Measurements from ENCODE around the gene SLC6A4.

The SLC6A4 gene

DNA sequence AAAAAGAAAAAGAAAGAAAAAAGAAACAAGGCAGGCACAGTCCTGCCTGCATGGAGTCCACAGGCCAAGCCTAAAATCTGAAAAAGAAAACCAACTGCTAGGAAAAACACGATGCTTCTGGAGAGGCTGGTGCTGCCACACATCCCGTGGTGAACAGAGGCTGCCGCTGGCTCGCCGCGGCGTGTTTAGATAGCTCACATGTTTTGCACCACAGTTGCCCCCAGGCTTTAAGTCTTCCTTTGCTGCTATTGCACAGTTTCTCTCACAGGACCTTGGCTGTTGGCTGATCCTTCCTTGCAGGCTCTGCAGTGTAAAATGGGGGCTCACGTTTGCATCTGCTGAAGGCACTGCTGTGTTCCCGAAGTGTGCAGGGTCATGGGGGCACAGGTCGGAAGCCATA, 8.6 kb downstream of the SLC6A4 start:
- Histone ChIP-seq H3K4me3 (ENCODE audit: low read depth, low read length) (no peak overlapping the region), H3K27me3 (no peaks in the 10 kb centered on the region), H3K4me1 (no peaks in the 10 kb centered on the region), H3K9me3 (no peaks in the 10 kb centered on the region), H3K36me3 (no peaks in the 10 kb centered on the region)
- no peak for DNase-seq
- TF ChIP-seq, protein P1, sequence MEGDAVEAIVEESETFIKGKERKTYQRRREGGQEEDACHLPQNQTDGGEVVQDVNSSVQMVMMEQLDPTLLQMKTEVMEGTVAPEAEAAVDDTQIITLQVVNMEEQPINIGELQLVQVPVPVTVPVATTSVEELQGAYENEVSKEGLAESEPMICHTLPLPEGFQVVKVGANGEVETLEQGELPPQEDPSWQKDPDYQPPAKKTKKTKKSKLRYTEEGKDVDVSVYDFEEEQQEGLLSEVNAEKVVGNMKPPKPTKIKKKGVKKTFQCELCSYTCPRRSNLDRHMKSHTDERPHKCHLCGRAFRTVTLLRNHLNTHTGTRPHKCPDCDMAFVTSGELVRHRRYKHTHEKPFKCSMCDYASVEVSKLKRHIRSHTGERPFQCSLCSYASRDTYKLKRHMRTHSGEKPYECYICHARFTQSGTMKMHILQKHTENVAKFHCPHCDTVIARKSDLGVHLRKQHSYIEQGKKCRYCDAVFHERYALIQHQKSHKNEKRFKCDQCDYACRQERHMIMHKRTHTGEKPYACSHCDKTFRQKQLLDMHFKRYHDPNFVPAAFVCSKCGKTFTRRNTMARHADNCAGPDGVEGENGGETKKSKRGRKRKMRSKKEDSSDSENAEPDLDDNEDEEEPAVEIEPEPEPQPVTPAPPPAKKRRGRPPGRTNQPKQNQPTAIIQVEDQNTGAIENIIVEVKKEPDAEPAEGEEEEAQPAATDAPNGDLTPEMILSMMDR (IDR thresholded peaks at IDR 0.05; ENCODE audit: low read depth, low read length), result no peak

DNA sequence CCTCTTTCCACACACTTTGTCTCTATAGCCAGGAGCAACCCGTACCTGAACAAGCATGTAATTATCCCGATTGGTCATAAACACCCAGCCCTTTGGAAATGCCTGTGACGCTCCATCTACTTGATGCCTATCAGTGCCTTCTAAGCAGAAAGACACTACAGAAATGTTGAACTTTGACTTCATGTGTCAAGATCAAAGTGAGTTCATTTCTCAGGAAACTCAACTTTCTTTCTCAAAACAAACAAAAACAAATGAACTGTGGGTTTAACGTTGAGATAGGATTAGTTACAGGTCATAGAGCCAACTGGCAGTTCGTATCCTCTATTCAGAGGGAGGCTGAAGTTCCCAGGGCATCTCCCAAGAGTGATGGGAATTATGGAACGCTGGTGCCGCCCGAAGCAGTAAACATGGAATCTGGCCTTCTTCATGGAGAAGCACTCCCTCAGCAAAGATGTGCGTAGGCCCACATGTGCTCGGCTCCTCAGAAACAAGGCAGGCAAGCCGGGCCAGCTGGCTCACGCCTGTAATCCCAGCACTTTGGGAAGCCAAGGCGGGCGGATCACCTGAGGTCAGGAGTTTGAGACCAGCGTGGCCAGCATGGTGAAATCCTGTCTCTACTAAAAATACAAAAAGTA, 9.5 kb downstream of the SLC6A4 start:
- TF ChIP-seq, protein P1 (IDR thresholded peaks at IDR 0.05; ENCODE audit: low read depth, low read length), result no peak
- H3K27me3 ChIP-seq, result no peaks in the 10 kb centered on the region

GRCh38 chr17:30225112-30225511, 10.4 kb downstream of the SLC6A4 start:
- Histone ChIP-seq H3K27me3 (no peaks in the 10 kb centered on the region), H3K4me1 (no peaks in the 10 kb centered on the region), H3K9me3 (no peaks in the 10 kb centered on the region), H3K36me3 (no peaks in the 10 kb centered on the region), H3K4me3 (ENCODE audit: low read depth, low read length) (no peak overlapping the region)
- TF ChIP-seq, protein P1 (IDR thresholded peaks at IDR 0.05; ENCODE audit: low read depth, low read length), result no peak
- DNase-seq, result no peak

More for the DNA sequence above, 9.5 kb downstream of the SLC6A4 start:
- Histone ChIP-seq H3K4me1 (no peaks in the 10 kb centered on the region), H3K36me3 (no peaks in the 10 kb centered on the region), H3K9me3 (no peaks in the 10 kb centered on the region), H3K4me3 (ENCODE audit: low read depth, low read length) (no peak overlapping the region)
- no peak for DNase-seq

GRCh38 chr17:30224419-30224960, 11.0 kb downstream of the SLC6A4 start:
- Histone ChIP-seq H3K4me3 (ENCODE audit: low read depth, low read length) (no peak overlapping the region), H3K27me3 (no peaks in the 10 kb centered on the region), H3K4me1 (no peaks in the 10 kb centered on the region), H3K36me3 (no peaks in the 10 kb centered on the region), H3K9me3 (no peaks in the 10 kb centered on the region)
- no peak for DNase-seq
- TF ChIP-seq, protein P1 (IDR thresholded peaks at IDR 0.05; ENCODE audit: low read depth, low read length), result no peak

- no peaks in the 10 kb centered on the region for H3K36me3 ChIP-seq
- H3K4me3 ChIP-seq (ENCODE audit: low read depth, low read length), result no peak overlapping the region
- H3K9me3 ChIP-seq, result no peaks in the 10 kb centered on the region
- H3K27me3 ChIP-seq, result no peaks in the 10 kb centered on the region
- DNase-seq, result no peak
- H3K4me1 ChIP-seq, result no peaks in the 10 kb centered on the region
- TF ChIP-seq, protein P1 (IDR thresholded peaks at IDR 0.05; ENCODE audit: low read depth, low read length), result no peak
These were observed 12.7 kb downstream of the SLC6A4 start for GRCh38 chr17:30222721-30223175.

- Histone ChIP-seq H3K4me1 (no peaks in the 10 kb centered on the region), H3K9me3 (no peaks in the 10 kb centered on the region), H3K36me3 (no peaks in the 10 kb centered on the region), H3K27me3 (no peaks in the 10 kb centered on the region), H3K4me3 (ENCODE audit: low read depth, low read length) (no peak overlapping the region)
- DNase-seq, result no peak
- TF ChIP-seq, protein P1 (IDR thresholded peaks at IDR 0.05; ENCODE audit: low read depth, low read length), result no peak
These were observed 13.2 kb downstream of the SLC6A4 start for GRCh38 chr17:30222251-30222650.

Data from BE2C (cell line).